GM18505 (cell line): ENCODE measurements around the gene PROKR1.

Experiments
- ATAC-seq: cut with Tn5 transposase; IDR thresholded peaks from one replicate; pipeline ENCODE4 v1.9.1; 2021; ENCODE audit not compliant: unreplicated experiment
- POLR2A ChIP-seq: IDR thresholded peaks from 4 replicates; pipeline ENCODE4 v1.6.1; 2011; ENCODE audit warnings: borderline replicate concordance; ENCODE audit not compliant: insufficient read depth, insufficient read length; ENCODE audit errors: extremely low read depth

Gene PROKR1

DNA sequence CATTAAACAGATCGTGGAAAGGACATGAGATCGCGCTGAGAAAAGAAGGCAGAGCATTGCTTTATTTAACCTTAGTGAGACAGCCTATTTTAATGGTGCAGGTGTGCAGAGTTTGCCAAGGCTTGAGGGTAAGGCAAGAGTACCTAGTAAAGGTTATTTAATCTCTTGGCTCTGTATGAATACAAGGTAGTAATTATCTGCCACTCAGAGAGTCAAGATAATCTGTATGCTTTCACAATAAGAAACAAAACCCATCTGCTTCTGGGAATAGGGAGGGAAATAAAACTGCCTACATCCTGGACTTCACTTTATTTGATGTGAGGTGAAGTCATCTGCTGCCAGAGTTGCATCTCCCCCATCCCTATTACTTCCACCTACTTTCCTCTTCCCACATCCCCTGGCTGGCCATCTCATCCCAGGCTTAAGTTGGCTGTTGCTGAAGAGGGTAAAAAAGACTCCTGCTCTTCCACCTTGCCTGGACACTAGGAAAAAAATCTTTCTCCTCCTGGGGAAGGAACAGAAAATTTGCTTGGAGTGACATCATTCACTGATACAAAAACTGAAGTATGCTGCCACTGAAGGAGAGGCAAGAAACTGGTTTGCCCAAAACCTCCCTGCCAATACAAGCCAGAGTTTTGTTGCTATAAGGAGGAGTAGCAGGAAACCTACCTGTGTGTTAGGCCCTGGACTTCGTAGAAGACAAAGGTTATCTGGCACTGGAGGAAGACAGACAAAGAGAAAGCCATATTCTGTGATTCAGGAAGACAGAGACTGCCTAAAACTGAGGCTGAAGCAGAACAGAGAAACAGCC is 55.4 kb downstream of the PROKR1 start:
- no peak for ATAC-seq
- TF ChIP-seq POLR2A, result no peak

DNA sequence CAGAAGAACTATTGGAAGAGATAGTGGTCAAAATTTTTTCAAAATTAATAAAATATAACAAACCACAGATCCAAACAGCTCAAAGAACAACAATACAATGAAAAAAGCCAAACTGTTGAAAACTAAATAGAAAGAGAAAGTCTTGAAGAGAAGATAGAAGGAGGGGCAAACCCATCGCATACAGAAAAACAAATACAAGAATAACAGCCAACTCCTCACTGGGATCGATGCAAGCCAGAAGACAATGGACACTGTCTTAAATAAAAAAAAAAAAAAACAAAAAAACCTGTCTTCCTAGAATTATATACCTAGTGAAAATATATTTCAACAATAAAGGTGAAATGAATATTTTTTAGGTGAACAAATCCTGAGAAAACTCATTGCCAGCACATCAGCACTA is 57.2 kb downstream of the PROKR1 start:
- no peak for ATAC-seq
- no peak for TF ChIP-seq POLR2A

- TF ChIP-seq POLR2A, result no peak
- ATAC-seq, result no peak
These were observed 63.3 kb downstream of the PROKR1 start for GRCh38 chr2:68706637-68707036.
